Thyroid gland (tissue), 4 donors: ENCODE data around the gene FHOD3. TPM values are rescaled to one million over a fixed set of nuclear protein-coding genes. Genes with fewer than 3 reads are reported as not detected.

Experiments
- DNase-seq, 2 donors: peaks; one replicate each; pipeline ENCODE4 v3.0.0-alpha.2; 2019
- H3K27ac ChIP-seq, 3 donors: fragments of 200-600 bp; sonication (generic); 1 replicate in 2 of 3; 2 replicates in 1 of 3; pipeline ENCODE4 v1.5.1; 2016 to 2019; ENCODE audit warnings: mild to moderate bottlenecking in 1 of 3, moderate library complexity in 1 of 3
- H3K27me3 ChIP-seq: fragments of 200-600 bp; sonication (generic); one replicate; pipeline ENCODE4 v1.5.1; 2019
- H3K36me3 ChIP-seq, 2 donors: fragments of 200-600 bp; sonication (generic); one replicate each; pipeline ENCODE4 v1.5.1; 2016 to 2019
- H3K4me1 ChIP-seq, 2 donors: fragments of 200-600 bp; sonication (generic); one replicate each; pipeline ENCODE4 v1.5.1; 2017 to 2019
- H3K4me3 ChIP-seq, 3 donors: fragments of 200-600 bp; sonication (generic); replicated peaks in 1 of 3; 1 replicate in 2 of 3; 2 replicates in 1 of 3; pipeline ENCODE4 v1.5.1; 2016; ENCODE audit warnings: mild to moderate bottlenecking in 1 of 3
- H3K9me3 ChIP-seq: fragments of 200-600 bp; sonication (generic); one replicate; pipeline ENCODE4 v1.5.1; 2017
- POLR2A ChIP-seq, 2 donors: fragments of 450-650 bp; IDR thresholded peaks; one replicate each; pipeline ENCODE4 v1.6.1; 2017; ENCODE audit warnings: antibody characterized with exemption in 2 of 2, mild to moderate bottlenecking in 2 of 2, moderate library complexity in 1 of 2
- WGBS, 2 donors: methylation state at CpG; one replicate each; pipeline ENCODE4 v1.1.5; 2017; 5-methylcytosine and 5-hydroxymethylcytosine counted together
- intact Hi-C: fragments of 100-400 bp; cut with DNase I; formaldehyde crosslinking; loops from one replicate; pipeline ENCODE4 v1.15.1; 2023
- total RNA-seq, 4 donors: library from RNA; depleted of rRNA; stranded (reverse); fragments of >200 nt; gene quantifications; one replicate each; pipeline ENCODE4 v1.2.3, GENCODE V29; 2016
- TF ChIP-seq, protein P1 (sequence below), 6 experiments: fragments of 200-600 bp in 3 of 6; fragments of 450-650 bp in 3 of 6; sonication (generic) in 3 of 6; IDR thresholded peaks; one replicate each; pipeline ENCODE4 v1.5.1; 2016 to 2019; ENCODE audit warnings: antibody characterized with exemption in 6 of 6, mild to moderate bottlenecking in 2 of 6, inconsistent platforms in 1 of 6, moderate library complexity in 1 of 6

Gene FHOD3
- total RNA-seq, 4 donors from 2014 or later: 1.6 to 6.9 (median 4.8) TPM

DNA sequence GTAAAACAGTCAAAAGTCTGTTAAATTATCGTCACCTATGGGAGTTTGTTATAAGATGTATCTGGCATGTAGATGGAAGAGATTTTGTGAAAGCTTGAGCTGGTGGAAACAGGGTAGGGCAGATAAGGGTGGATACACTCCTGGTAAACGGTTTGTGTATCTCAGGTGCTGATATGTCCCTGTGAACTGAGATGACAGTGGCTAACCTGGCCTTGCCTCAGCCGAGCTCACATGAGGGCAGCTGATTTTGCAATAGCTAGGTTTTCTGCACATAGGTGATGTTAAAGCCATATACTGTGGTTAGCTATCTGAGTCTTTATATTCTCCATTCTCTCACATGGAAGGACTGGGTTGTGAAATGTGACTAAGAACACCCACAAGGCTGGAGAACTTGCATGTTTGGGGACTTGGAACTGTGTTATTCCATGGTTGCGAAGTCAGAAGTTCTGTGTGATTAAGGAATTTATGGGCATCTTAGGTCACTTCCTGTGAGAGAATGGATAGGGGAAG is 326.2 kb downstream of the FHOD3 start:
- Histone ChIP-seq H3K27ac (no peak overlapping the region), H3K36me3 (no peaks in the 10 kb centered on the region), H3K9me3 (no peaks in the 10 kb centered on the region), H3K27me3 (no peaks in the 10 kb centered on the region), H3K4me1 (peaks cover 5% of the 10 kb centered on the region in 2 donors), H3K4me3 (no peak overlapping the region)
- TF ChIP-seq POLR2A (IDR thresholded peaks at IDR 0.05): no peak
- TF ChIP-seq, protein P1, sequence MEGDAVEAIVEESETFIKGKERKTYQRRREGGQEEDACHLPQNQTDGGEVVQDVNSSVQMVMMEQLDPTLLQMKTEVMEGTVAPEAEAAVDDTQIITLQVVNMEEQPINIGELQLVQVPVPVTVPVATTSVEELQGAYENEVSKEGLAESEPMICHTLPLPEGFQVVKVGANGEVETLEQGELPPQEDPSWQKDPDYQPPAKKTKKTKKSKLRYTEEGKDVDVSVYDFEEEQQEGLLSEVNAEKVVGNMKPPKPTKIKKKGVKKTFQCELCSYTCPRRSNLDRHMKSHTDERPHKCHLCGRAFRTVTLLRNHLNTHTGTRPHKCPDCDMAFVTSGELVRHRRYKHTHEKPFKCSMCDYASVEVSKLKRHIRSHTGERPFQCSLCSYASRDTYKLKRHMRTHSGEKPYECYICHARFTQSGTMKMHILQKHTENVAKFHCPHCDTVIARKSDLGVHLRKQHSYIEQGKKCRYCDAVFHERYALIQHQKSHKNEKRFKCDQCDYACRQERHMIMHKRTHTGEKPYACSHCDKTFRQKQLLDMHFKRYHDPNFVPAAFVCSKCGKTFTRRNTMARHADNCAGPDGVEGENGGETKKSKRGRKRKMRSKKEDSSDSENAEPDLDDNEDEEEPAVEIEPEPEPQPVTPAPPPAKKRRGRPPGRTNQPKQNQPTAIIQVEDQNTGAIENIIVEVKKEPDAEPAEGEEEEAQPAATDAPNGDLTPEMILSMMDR (IDR thresholded peaks at IDR 0.05): no peak
- 78 to 89% methylated on average over 4 of the region's 4 CpGs for WGBS, 2 donors
- DNase-seq: no peak
- intact Hi-C loops: no loop called here

DNA sequence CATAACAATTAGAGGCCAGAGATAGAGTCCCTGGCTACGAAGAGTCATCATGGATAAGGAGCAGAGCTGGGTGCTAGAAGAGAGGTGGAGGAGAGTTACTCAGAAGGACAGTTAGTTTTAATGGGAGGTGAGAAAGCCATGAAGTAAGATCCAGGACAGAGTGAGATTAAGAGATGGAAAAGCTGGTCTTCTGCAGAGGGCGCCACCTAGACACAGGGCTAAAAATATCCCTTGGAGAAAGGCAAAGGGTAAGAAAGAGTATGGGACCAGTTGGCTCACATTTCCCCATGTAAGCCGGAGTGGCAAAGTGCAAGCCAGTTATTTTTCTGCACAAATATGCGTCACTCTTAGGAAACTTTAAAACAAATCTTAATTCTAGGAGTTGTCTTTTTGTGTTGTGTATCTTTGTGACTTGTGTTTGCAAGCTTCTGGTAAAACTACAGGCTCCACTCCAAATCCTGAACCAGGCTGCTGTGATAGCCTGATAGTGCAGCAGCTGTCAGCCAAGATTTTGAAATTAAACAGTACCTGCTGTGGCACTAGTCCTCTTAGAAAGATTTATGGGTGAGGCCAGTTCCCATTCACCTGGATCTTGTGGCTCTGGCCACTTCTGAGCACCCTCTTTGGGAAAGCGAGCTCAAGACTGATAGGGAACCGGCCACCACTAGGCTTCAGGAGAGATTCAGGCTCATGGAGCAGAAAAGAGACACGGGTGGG is 327.1 kb downstream of the FHOD3 start:
- H3K27ac ChIP-seq: no peak overlapping the region
- H3K9me3 ChIP-seq: no peaks in the 10 kb centered on the region
- H3K4me3 ChIP-seq: no peak overlapping the region
- H3K36me3 ChIP-seq: no peaks in the 10 kb centered on the region
- H3K4me1 ChIP-seq: peaks cover 5% of the 10 kb centered on the region in 2 donors
- TF ChIP-seq, protein P1 (IDR thresholded peaks at IDR 0.05): no peak
- no peak for TF ChIP-seq POLR2A (IDR thresholded peaks at IDR 0.05)
- no peak for DNase-seq
- WGBS, 2 donors: 94 to 95% methylated on average over 7 of the region's 7 CpGs
- no peaks in the 10 kb centered on the region for H3K27me3 ChIP-seq
- intact Hi-C loops: no loop called here

DNA sequence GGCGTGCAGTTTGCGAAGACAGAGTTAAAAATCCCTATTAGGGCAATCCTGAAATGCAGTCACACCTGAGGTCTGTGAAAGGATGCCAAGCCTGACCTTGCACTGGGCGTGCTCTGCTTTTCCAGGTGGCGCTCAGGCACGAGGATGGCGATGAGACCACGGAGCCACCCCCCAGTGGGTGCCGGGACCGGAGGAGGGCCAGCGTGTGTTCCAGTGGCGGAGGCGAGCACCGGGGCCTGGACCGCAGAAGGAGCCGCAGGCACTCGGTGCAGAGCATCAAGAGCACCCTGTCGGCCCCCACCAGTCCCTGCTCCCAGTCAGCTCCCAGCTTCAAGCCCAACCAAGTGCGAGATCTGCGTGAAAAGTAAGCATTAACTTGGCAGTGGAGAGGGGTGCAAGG is 327.9 kb downstream of the FHOD3 start:
- Histone ChIP-seq H3K27ac (no peak overlapping the region), H3K4me1 (peaks cover 5% of the 10 kb centered on the region in 2 donors), H3K9me3 (no peaks in the 10 kb centered on the region), H3K27me3 (no peaks in the 10 kb centered on the region), H3K4me3 (no peak overlapping the region), H3K36me3 (no peaks in the 10 kb centered on the region)
- WGBS, 2 donors: 96 to 97% methylated on average over 19 of the region's 19 CpGs
- TF ChIP-seq, protein P1 (IDR thresholded peaks at IDR 0.05): no peak
- TF ChIP-seq POLR2A (IDR thresholded peaks at IDR 0.05): no peak
- DNase-seq: no peak
- intact Hi-C loops: no loop called here

DNA sequence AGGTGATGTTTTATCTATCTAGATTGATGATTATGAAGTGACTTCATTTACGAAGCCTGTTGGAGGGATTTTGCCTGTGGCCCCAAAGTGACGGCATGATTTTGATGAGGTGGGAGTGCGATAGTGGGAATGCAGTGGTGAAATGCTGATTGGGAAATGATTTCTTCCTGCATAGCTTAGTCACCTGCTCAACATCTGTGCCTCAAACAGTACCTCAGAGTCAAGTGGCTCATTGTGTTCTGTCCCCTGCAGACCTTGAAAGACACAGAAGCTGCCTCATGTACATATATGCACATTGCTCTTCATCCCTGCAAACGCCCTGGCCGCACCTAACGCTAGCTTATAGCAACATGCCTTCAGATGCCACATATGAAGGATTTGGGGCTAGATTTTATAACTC is 330.1 kb downstream of the FHOD3 start:
- DNase-seq: no peak
- H3K36me3 ChIP-seq: no peaks in the 10 kb centered on the region
- peaks cover 3 to 11% of the 10 kb centered on the region in 2 donors for H3K4me1 ChIP-seq
- TF ChIP-seq POLR2A (IDR thresholded peaks at IDR 0.05): no peak
- TF ChIP-seq, protein P1 (IDR thresholded peaks at IDR 0.05): no peak
- intact Hi-C loops: no loop called here
- no peak overlapping the region for H3K27ac ChIP-seq
- no peak overlapping the region for H3K4me3 ChIP-seq
- H3K9me3 ChIP-seq: no peaks in the 10 kb centered on the region
- H3K27me3 ChIP-seq: no peaks in the 10 kb centered on the region
- WGBS, 2 donors: 97% methylated on average over 6 of the region's 6 CpGs

DNA sequence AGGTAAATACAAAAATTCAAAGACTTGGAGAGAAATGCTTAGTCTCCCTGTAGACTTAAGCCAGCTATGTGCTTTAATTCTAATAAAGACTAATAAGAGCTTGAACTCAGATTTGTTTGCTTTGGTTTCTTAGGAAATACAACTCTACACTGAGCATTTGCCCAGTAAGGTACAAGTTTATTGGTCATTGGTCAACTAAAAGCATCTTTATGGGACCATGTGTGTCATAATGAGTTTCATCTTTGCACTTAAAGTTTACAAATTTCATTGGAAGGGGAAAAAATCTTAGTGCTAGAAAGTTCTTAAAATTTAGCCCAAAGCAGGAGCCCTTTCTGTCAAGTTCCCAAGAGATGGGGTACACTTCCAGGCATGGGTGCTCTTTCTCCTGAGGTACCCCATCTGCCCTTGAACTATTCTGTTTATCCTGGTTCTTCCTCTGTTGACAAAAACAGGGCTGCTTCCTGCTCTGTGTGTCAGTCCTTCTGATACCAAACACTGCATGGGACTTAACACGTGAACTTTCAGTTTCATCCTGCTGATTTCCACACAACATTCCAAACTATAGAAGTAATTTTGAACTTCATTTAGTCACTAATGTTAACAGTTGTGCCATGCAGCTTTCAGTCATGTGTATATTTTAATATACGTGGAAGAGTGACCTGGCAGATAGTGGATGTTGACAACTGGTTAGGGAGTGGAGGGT is 331.1 kb downstream of the FHOD3 start:
- 37 to 46% methylated on average over 2 of the region's 2 CpGs for WGBS, 2 donors
- H3K4me3 ChIP-seq: no peak overlapping the region
- no peaks in the 10 kb centered on the region for H3K36me3 ChIP-seq
- H3K27me3 ChIP-seq: no peaks in the 10 kb centered on the region
- no peak for DNase-seq
- TF ChIP-seq, protein P1 (IDR thresholded peaks at IDR 0.05): no peak
- no peak for TF ChIP-seq POLR2A (IDR thresholded peaks at IDR 0.05)
- intact Hi-C loops: no loop called here
- H3K4me1 ChIP-seq: peaks cover 0 to 8% of the 10 kb centered on the region in 2 donors
- no peak overlapping the region for H3K27ac ChIP-seq
- H3K9me3 ChIP-seq: no peaks in the 10 kb centered on the region
